GM10266 (cell line): Measurements from ENCODE around the gene LSM3.
"Not testable (repeated sequence)": the region's sequence is repeated elsewhere in the genome, so short reads cannot be mapped to it uniquely, and the experiment has no call there.

ENCODE experiments used
- DNase-seq: peaks from one replicate; pipeline ENCODE4 v3.0.0; 2012; ENCODE audit errors: extremely low spot score
- CTCF ChIP-seq: IDR thresholded peaks from 2 replicates; pipeline ENCODE4 v1.5.1; 2012; ENCODE audit warnings: mild to moderate bottlenecking, low read depth; ENCODE audit not compliant: control insufficient read depth, insufficient read depth; ENCODE audit errors: missing control alignments

Gene LSM3

GRCh38 chr3:14222900-14223594 is 44.4 kb downstream of the LSM3 start:
- no peak for DNase-seq
- no peak for TF ChIP-seq CTCF

GRCh38 chr3:14223595-14223994 is 45.0 kb downstream of the LSM3 start:
- DNase-seq: no peak
- TF ChIP-seq CTCF: no peak

GRCh38 chr3:14224895-14225294 is 46.3 kb downstream of the LSM3 start:
- TF ChIP-seq CTCF: no peak
- DNase-seq: no peak

- TF ChIP-seq CTCF: no peak
- no peak for DNase-seq
Observed at GRCh38 chr3:14225421-14225820, 46.8 kb downstream of the LSM3 start.

- not testable (repeated sequence) for DNase-seq
Observed at GRCh38 chr3:14226351-14226750, 47.7 kb downstream of the LSM3 start.

- DNase-seq: no peak
- TF ChIP-seq CTCF: no peak
Observed at GRCh38 chr3:14227856-14228255, 49.2 kb downstream of the LSM3 start.

GRCh38 chr3:14228681-14229470 is 50.3 kb downstream of the LSM3 start:
- DNase-seq: no peak
- no peak for TF ChIP-seq CTCF

- DNase-seq: not testable (repeated sequence)
Observed at GRCh38 chr3:14229695-14230094, 51.1 kb downstream of the LSM3 start.
